Thoracic aorta (tissue), 2 donors: ENCODE results near the gene TPMT. TPM values are rescaled to one million over a fixed set of nuclear protein-coding genes. Genes with fewer than 3 reads are reported as not detected.

Experiments used
- ATAC-seq: fragments of 150-250 bp; one replicate; pipeline ENCODE4 v1.8.0; 2017; ENCODE audit warnings: low read depth; ENCODE audit not compliant: insufficient number of reproducible peaks, low FRiP score
- DNase-seq: peaks from one replicate; pipeline ENCODE4 v3.0.0-alpha.2; 2020; ENCODE audit warnings: low spot score
- H3K27ac ChIP-seq, 2 donors: fragments of 200-600 bp; sonication (generic); 1 replicate in 1 of 2; 2 replicates in 1 of 2; pipeline ENCODE4 v1.5.1; 2016; ENCODE audit warnings: mild to moderate bottlenecking in 2 of 2, moderate library complexity in 2 of 2
- H3K27me3 ChIP-seq: fragments of 200-600 bp; sonication (generic); replicated peaks from 2 replicates; pipeline ENCODE4 v1.6.0; 2016; ENCODE audit warnings: mild to moderate bottlenecking; ENCODE audit not compliant: insufficient read depth
- H3K36me3 ChIP-seq: fragments of 200-600 bp; sonication (generic); one replicate; pipeline ENCODE4 v1.5.1; 2016
- H3K4me1 ChIP-seq, 2 donors: fragments of 200-600 bp; sonication (generic); 1 replicate in 1 of 2; 2 replicates in 1 of 2; pipeline versions ENCODE4 v1.5.1 to v1.6.0; 2016; ENCODE audit warnings: low read depth in 2 of 2, mild to moderate bottlenecking in 1 of 2; ENCODE audit not compliant: control insufficient read depth in 1 of 2
- H3K4me3 ChIP-seq: fragments of 200-600 bp; sonication (generic); 2 replicates; pipeline ENCODE4 v1.5.1; 2016; ENCODE audit warnings: mild to moderate bottlenecking
- H3K9me3 ChIP-seq: fragments of 200-600 bp; sonication (generic); 2 replicates; pipeline ENCODE4 v1.5.1; 2016
- total RNA-seq, 2 donors: library from RNA; depleted of rRNA; stranded (reverse); fragments of >200 nt; gene quantifications; one replicate each; pipeline versions ENCODE4 v1.1.0 to v1.2.3, GENCODE V29; 2016
- TF ChIP-seq, protein P1 (sequence below): fragments of 200-600 bp; sonication (generic); IDR thresholded peaks from one replicate; pipeline ENCODE4 v1.5.1; 2019; ENCODE audit warnings: antibody characterized with exemption

Gene TPMT
- total RNA-seq, 2 donors from 2014 or later, result 5.0 to 5.5 TPM

DNA sequence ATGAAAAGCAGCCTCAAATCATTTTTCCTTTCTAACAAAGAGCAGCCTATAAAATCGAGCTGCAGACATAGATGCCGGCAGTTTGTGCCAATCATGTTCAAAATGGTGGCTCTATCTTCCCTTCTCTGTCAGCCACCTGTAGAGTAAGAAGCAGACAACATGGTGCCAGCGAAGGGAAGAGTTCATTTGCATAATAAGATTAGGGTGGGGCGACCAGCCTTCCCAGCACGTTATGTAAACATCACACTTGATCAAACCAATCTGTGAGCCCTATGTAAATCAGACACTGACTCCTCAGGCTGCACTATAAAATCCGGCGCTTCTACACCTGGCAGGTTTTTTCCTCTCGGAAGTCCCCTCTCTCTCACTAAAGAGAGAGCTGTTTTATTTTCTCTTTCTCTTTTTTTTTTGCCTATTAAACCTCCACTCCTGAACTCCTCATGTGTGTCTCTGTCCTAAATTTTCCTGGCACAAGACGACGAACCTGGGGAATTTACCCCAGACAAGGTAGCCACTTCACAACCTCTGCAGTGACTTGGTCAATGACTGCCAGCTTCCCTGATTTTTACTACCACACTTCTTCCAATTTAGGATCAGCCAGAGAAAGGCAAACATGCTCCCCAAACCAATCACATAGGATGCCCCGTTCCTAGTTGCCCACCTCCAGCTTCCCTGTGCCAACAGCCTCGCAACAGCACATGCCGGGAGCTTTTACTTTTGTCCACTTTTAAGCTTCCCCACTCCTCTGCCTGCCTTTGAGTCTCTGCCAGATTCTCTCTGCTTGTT is 12.9 kb downstream of the TPMT start:
- Histone ChIP-seq H3K4me1 (no peaks in the 10 kb centered on the region), H3K27me3 (no peaks in the 10 kb centered on the region), H3K27ac (no peak overlapping the region), H3K9me3 (no peaks in the 10 kb centered on the region), H3K36me3 (peaks cover 15% of the 10 kb centered on the region), H3K4me3 (no peak overlapping the region)
- DNase-seq (no peak), ATAC-seq (no peak)
- TF ChIP-seq, protein P1, sequence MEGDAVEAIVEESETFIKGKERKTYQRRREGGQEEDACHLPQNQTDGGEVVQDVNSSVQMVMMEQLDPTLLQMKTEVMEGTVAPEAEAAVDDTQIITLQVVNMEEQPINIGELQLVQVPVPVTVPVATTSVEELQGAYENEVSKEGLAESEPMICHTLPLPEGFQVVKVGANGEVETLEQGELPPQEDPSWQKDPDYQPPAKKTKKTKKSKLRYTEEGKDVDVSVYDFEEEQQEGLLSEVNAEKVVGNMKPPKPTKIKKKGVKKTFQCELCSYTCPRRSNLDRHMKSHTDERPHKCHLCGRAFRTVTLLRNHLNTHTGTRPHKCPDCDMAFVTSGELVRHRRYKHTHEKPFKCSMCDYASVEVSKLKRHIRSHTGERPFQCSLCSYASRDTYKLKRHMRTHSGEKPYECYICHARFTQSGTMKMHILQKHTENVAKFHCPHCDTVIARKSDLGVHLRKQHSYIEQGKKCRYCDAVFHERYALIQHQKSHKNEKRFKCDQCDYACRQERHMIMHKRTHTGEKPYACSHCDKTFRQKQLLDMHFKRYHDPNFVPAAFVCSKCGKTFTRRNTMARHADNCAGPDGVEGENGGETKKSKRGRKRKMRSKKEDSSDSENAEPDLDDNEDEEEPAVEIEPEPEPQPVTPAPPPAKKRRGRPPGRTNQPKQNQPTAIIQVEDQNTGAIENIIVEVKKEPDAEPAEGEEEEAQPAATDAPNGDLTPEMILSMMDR, result no peak

DNA sequence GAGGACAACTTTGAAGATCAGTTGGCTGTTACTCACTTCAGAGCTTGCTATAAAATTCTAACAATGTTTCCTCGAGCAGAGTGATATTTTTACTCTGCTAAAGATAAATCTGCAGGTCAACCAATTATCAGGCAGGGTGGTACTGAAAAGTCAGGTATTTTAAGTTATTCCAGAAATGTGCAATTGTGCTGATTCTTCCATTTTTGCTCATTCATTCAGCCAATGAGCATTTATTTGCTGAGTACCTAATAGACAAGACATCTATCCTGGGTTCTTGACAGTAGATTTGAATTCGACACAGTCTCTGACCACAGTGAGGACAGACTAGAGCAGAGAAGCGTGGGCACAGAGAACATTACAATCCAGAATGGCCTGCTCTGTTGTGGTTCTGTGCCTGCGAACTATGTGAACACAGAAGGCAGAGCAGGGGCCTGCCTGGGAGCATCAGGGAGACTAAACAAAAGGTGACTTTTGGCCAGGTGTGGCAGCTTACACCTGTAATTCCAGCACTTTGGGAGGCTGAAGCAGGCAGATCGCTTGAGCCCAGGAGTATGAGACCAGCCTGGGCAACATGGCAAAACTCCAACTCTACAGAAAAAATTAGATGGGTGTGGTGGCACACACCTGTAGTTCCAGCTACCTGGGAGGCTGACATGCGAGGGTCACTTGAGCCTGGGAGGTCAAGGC is 14.8 kb downstream of the TPMT start:
- Histone ChIP-seq H3K9me3 (no peaks in the 10 kb centered on the region), H3K27me3 (no peaks in the 10 kb centered on the region), H3K4me3 (no peak overlapping the region), H3K36me3 (peaks cover 15% of the 10 kb centered on the region), H3K27ac (no peak overlapping the region), H3K4me1 (no peaks in the 10 kb centered on the region)
- ATAC-seq, result no peak
- TF ChIP-seq, protein P1, result no peak
- no peak for DNase-seq

DNA sequence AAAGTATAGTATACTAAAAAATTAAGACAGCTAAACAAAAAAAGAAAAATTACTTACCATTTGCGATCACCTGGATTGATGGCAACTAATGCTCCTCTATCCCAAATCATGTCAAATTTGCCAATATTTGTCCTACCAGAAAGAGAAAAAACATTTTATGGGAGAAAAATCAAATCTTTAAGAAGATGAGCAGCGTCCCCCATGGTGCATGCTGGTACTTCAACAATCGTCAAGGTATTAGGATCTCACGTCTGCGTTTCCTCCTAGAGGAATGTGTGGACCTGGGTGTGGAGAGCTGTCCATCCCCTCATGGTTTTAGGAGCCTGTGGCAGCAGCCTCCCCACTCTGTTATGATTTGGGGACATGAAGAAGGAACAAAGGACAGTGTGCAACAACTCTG is 16.0 kb downstream of the TPMT start:
- Histone ChIP-seq H3K4me1 (no peaks in the 10 kb centered on the region), H3K4me3 (no peak overlapping the region), H3K36me3 (peaks cover 15% of the 10 kb centered on the region), H3K27me3 (no peaks in the 10 kb centered on the region), H3K9me3 (no peaks in the 10 kb centered on the region), H3K27ac (no peak overlapping the region)
- no peak for DNase-seq
- no peak for ATAC-seq
- TF ChIP-seq, protein P1, result no peak

DNA sequence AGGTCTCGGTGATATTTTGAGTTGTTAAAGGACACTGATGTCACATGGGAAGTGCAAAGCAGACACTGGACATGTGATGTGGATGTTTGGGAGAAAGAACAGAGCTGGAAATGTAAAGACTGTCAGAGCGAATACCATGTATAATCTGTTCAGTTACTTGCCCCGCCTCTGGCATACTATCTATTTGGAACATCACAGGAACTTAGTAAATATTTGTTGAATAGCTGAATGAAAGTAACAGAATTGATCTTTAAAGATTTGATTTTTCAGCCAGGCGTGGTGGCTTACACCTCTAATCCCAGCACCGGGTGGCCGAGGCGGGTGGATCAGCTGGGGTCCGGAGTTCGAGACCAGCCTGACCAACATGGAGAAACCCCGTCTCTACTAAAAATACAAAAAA is 18.6 kb downstream of the TPMT start:
- TF ChIP-seq, protein P1, result no peak
- DNase-seq, result no peak
- peaks cover 4% of the 10 kb centered on the region for H3K36me3 ChIP-seq

DNA sequence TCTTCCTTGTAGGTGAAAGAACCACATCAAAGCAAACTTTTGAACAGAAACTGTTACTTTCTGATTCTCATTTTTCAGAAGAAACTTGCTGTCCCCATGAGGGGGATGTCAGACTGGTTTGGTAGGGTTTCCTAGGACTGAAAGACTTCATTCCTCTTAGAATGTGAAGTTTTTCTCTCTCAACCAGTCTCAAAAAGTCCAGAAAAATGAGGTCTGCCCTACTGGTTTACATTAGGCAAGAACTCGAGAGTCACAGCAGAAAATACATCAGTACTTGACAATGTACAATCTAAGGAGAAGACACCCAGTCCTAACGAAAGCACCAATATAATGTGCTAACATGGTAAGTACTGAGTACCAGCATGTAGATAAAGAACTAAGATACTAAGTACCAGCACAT is 19.7 kb downstream of the TPMT start:
- TF ChIP-seq, protein P1, result no peak
- Histone ChIP-seq H3K27me3 (no peaks in the 10 kb centered on the region), H3K9me3 (no peaks in the 10 kb centered on the region), H3K36me3 (peaks cover 7% of the 10 kb centered on the region), H3K4me3 (no peak overlapping the region), H3K4me1 (no peaks in the 10 kb centered on the region), H3K27ac (no peak overlapping the region)
- DNase-seq (no peak), ATAC-seq (no peak)

More for the DNA sequence above, 18.6 kb downstream of the TPMT start:
- ATAC-seq, result no peak
- Histone ChIP-seq H3K9me3 (no peaks in the 10 kb centered on the region), H3K27ac (no peak overlapping the region), H3K27me3 (no peaks in the 10 kb centered on the region), H3K4me3 (no peak overlapping the region), H3K4me1 (no peaks in the 10 kb centered on the region)
